ENCODE measurements around the gene SORL1-AS1.
"Not testable (repeated sequence)": the region's sequence is repeated elsewhere in the genome, so short reads cannot be mapped to it uniquely, and the experiment has no call there.

The SORL1-AS1 gene

DNA sequence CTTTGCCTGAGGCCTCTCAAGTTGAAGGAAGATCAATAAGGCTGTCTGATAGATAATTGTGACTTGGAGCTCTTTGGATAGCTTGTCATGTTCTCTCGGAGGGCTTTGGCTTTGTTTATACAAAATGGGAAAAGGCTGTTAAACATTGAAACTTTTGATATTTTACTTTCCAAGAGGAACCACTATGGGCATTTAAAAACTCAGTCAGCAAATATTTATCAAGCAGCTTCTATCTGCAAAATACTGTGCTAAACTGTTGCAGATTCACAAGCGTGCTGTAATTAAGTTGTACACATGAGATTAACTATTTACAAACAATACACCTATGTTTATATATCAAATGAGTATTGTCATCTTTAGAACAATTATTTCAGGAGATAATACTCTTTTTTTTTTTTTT, 35.2 kb downstream of the SORL1-AS1 start:
- H3K9me3 ChIP-seq (ENCODE audit: control insufficient read depth, insufficient read depth, low read length) = no peaks in the 10 kb centered on the region
- no peak overlapping the region for H3K9ac ChIP-seq (ENCODE audit: low read depth, low read length)
- no peaks in the 10 kb centered on the region for H3K36me3 ChIP-seq (ENCODE audit: insufficient read depth, low read length)
- no peaks in the 10 kb centered on the region for H3K4me1 ChIP-seq (ENCODE audit: insufficient read depth, low read length)

- Histone ChIP-seq H3K4me1 (ENCODE audit: insufficient read depth, low read length) (no peaks in the 10 kb centered on the region), H3K36me3 (ENCODE audit: insufficient read depth, low read length) (no peaks in the 10 kb centered on the region), H3K9me3 (ENCODE audit: control insufficient read depth, insufficient read depth, low read length) (no peaks in the 10 kb centered on the region), H3K9ac (ENCODE audit: low read depth, low read length) (no peak overlapping the region)
These were observed 35.7 kb downstream of the SORL1-AS1 start for GRCh38 chr11:121417055-121417551.

GRCh38 chr11:121415856-121416255, 36.9 kb downstream of the SORL1-AS1 start:
- no peaks in the 10 kb centered on the region for H3K4me1 ChIP-seq (ENCODE audit: insufficient read depth, low read length)

DNA sequence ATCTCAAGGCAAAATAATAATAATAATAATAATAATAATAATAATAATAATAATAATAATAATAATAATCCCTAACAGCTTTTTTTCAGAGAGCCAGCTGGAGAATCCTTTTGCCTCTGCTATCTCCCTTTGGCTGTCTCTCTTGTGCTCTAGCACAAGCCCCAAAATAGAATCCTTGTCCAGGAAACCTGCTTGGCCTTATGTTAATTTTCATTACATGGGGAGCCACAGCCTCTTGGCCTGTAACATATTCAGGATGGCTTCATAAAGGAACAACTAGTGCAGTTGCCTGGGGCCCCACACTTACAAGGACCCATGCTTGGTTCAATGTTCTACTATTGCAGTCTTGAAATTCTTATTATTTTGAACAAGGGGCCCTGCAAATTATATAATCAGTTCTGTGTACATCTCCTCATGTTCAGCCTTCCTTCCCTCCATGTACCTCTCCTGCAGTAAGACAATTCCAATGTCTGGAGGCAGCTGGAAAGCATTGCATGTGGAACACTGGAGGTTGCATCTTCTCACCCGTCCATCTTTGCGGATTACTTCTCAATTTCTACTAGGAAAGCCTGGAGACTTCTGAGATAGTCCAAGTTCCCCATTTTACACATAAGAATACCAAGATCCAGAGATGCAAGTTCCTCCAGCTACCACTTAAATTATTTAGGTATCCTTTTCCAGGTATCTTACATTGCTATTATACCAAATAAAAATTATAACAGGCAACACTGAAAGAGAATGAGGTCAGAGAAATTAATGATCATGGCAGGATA, 38.4 kb downstream of the SORL1-AS1 start:
- no peaks in the 10 kb centered on the region for H3K4me1 ChIP-seq (ENCODE audit: insufficient read depth, low read length)
- H3K9ac ChIP-seq (ENCODE audit: low read depth, low read length) = no peak overlapping the region
- H3K36me3 ChIP-seq (ENCODE audit: insufficient read depth, low read length) = no peaks in the 10 kb centered on the region
- H3K9me3 ChIP-seq (ENCODE audit: control insufficient read depth, insufficient read depth, low read length) = no peaks in the 10 kb centered on the region

More at GRCh38 chr11:121415856-121416255, 36.9 kb downstream of the SORL1-AS1 start:
- no peak overlapping the region for H3K9ac ChIP-seq (ENCODE audit: low read depth, low read length)
- no peaks in the 10 kb centered on the region for H3K9me3 ChIP-seq (ENCODE audit: control insufficient read depth, insufficient read depth, low read length)
- H3K36me3 ChIP-seq (ENCODE audit: insufficient read depth, low read length) = no peaks in the 10 kb centered on the region

GRCh38 chr11:121412711-121413415, 39.9 kb downstream of the SORL1-AS1 start:
- H3K9ac ChIP-seq (ENCODE audit: low read depth, low read length) = no peak overlapping the region
- H3K4me1 ChIP-seq (ENCODE audit: insufficient read depth, low read length) = peaks cover 6% of the 10 kb centered on the region
- H3K36me3 ChIP-seq (ENCODE audit: insufficient read depth, low read length) = no peaks in the 10 kb centered on the region
- H3K9me3 ChIP-seq (ENCODE audit: control insufficient read depth, insufficient read depth, low read length) = no peaks in the 10 kb centered on the region

GRCh38 chr11:121412000-121412587, 40.7 kb downstream of the SORL1-AS1 start:
- no peaks in the 10 kb centered on the region for H3K36me3 ChIP-seq (ENCODE audit: insufficient read depth, low read length)
- H3K9me3 ChIP-seq (ENCODE audit: control insufficient read depth, insufficient read depth, low read length) = no peaks in the 10 kb centered on the region
- peaks cover 10% of the 10 kb centered on the region for H3K4me1 ChIP-seq (ENCODE audit: insufficient read depth, low read length)
- H3K9ac ChIP-seq (ENCODE audit: low read depth, low read length) = no peak overlapping the region

- not testable (repeated sequence) for H3K9me3 ChIP-seq (ENCODE audit: control insufficient read depth, insufficient read depth, low read length); H3K9ac ChIP-seq (ENCODE audit: low read depth, low read length); H3K36me3 ChIP-seq (ENCODE audit: insufficient read depth, low read length)
- H3K4me1 ChIP-seq (ENCODE audit: insufficient read depth, low read length) = peaks cover 16% of the 10 kb centered on the region
These were observed 41.4 kb downstream of the SORL1-AS1 start for GRCh38 chr11:121411330-121411729.

DNA sequence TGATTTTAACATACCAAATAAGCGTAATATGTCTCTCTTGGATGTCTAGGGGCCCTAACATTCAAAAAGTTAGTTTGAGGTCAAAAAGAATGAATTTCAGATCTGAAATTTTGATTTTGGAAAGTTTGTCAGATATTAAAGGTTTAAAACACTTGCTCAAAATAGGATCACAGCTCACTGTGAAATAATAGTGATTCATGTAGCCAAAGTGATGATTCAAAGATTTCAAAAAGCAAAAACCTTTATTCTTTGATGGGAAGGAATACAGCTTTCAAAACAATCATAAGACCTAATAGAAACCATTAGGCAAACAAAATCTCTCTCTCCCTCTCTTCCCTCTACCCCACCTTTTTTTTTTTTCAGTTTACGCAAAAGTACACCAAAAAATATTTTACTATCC, 42.7 kb downstream of the SORL1-AS1 start:
- peaks cover 25% of the 10 kb centered on the region for H3K4me1 ChIP-seq (ENCODE audit: insufficient read depth, low read length)
- H3K9ac ChIP-seq (ENCODE audit: low read depth, low read length); H3K9me3 ChIP-seq (ENCODE audit: control insufficient read depth, insufficient read depth, low read length); H3K36me3 ChIP-seq (ENCODE audit: insufficient read depth, low read length): not testable (repeated sequence)

- H3K9me3 ChIP-seq (ENCODE audit: control insufficient read depth, insufficient read depth, low read length) = peaks cover 7% of the 10 kb centered on the region; the same call in 1 of the 2 replicates
- H3K36me3 ChIP-seq (ENCODE audit: insufficient read depth, low read length) = no peaks in the 10 kb centered on the region
- H3K9ac ChIP-seq (ENCODE audit: low read depth, low read length) = no peak overlapping the region
- peaks cover 25% of the 10 kb centered on the region for H3K4me1 ChIP-seq (ENCODE audit: insufficient read depth, low read length)
These were observed 43.9 kb downstream of the SORL1-AS1 start for GRCh38 chr11:121408830-121409229.

- H3K4me1 ChIP-seq (ENCODE audit: insufficient read depth, low read length) = peaks cover 25% of the 10 kb centered on the region
- H3K9me3 ChIP-seq (ENCODE audit: control insufficient read depth, insufficient read depth, low read length) = peaks cover 14% of the 10 kb centered on the region
- 0 out of 2 replicates have a peak overlapping the region, but pooled peaks have one; percentile 15 for H3K9ac ChIP-seq (ENCODE audit: low read depth, low read length)
- no peaks in the 10 kb centered on the region for H3K36me3 ChIP-seq (ENCODE audit: insufficient read depth, low read length)
These were observed 46.5 kb downstream of the SORL1-AS1 start for GRCh38 chr11:121406291-121406690.

- peaks cover 25% of the 10 kb centered on the region for H3K4me1 ChIP-seq (ENCODE audit: insufficient read depth, low read length)
These were observed 47.1 kb downstream of the SORL1-AS1 start for GRCh38 chr11:121405646-121406045.

GRCh38 chr11:121394785-121395184, 58.0 kb downstream of the SORL1-AS1 start:
- no peaks in the 10 kb centered on the region; the same call in 1 of the 2 replicates for H3K36me3 ChIP-seq (ENCODE audit: insufficient read depth, low read length)
- H3K9ac ChIP-seq (ENCODE audit: low read depth, low read length) = no peak overlapping the region
- H3K9me3 ChIP-seq (ENCODE audit: control insufficient read depth, insufficient read depth, low read length) = no peaks in the 10 kb centered on the region; the same call in 1 of the 2 replicates
- H3K4me1 ChIP-seq (ENCODE audit: insufficient read depth, low read length) = peaks cover 10% of the 10 kb centered on the region; the same call in 1 of the 2 replicates

More at GRCh38 chr11:121405646-121406045, 47.1 kb downstream of the SORL1-AS1 start:
- Histone ChIP-seq H3K36me3 (ENCODE audit: insufficient read depth, low read length) (no peaks in the 10 kb centered on the region), H3K9me3 (ENCODE audit: control insufficient read depth, insufficient read depth, low read length) (peaks cover 14% of the 10 kb centered on the region), H3K9ac (ENCODE audit: low read depth, low read length) (no peak overlapping the region)

DNA sequence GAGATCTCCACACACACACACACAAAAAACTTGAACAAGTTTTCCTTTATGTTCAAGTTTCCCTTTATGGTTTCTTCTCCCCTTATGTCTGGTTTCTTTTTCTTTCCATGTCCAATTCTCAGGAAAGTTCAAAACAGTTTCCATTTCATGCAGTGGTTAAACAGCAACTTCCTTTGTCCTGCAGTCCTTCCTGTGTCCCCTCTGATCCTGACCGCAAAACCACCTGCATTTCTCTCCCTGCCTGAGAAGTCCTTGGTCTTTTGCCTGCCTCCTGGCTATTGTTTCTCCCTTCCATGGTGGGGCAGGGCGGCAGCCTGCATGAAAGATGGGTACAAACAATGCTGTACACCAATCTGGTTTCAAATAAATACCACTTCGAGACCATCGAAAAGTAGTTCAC, 58.9 kb downstream of the SORL1-AS1 start:
- H3K4me1 ChIP-seq (ENCODE audit: insufficient read depth, low read length) = peaks cover 13% of the 10 kb centered on the region; the same call in 1 of the 2 replicates
- no peak overlapping the region for H3K9ac ChIP-seq (ENCODE audit: low read depth, low read length)
- no peaks in the 10 kb centered on the region; the same call in 1 of the 2 replicates for H3K9me3 ChIP-seq (ENCODE audit: control insufficient read depth, insufficient read depth, low read length)
- no peaks in the 10 kb centered on the region; the same call in 1 of the 2 replicates for H3K36me3 ChIP-seq (ENCODE audit: insufficient read depth, low read length)

- Histone ChIP-seq H3K36me3 (ENCODE audit: insufficient read depth, low read length) (no peaks in the 10 kb centered on the region; the same call in 1 of the 2 replicates), H3K9me3 (ENCODE audit: control insufficient read depth, insufficient read depth, low read length) (no peaks in the 10 kb centered on the region; the same call in 1 of the 2 replicates), H3K4me1 (ENCODE audit: insufficient read depth, low read length) (peaks cover 13% of the 10 kb centered on the region; the same call in 1 of the 2 replicates), H3K9ac (ENCODE audit: low read depth, low read length) (no peak overlapping the region)
These were observed 60.9 kb downstream of the SORL1-AS1 start for GRCh38 chr11:121391914-121392313.

All from ES-I3 (cell line).